ENCODE measurements around the gene SLC9A3. TPM values are rescaled to one million over a fixed set of nuclear protein-coding genes. Genes with fewer than 3 reads are reported as not detected.

The SLC9A3 gene
- total RNA-seq, 2 donors from 2014 or later: 78.1 to 170 TPM

DNA sequence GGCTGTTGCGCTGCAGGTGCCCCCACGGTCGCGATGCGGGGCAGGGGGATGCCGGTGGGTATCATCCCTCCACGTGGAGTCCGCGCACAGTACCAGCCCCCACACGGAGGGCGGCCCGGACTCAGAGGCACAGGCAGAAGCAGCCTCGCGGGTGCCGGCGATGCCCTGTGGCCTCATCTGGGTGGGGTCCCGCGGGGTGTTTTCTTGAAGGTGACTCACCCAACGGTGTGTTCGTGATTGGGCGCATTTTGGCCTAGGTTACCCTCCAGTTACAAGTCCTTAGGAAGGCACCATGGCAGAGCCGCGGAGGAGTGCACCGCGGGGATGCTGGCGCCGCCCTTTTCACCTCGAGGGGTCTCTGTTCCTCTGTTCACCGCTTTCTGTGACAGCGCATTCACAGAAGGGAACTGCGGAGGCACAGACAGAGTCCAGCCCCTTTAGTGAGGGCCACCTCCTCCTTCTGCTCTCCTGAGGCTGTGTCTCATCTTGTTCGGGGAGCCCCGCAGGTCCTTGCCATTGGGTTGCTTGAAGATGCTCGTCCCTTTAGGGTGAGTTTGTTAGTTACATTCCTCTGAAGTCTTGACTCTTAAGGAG is 102.9 kb downstream of the SLC9A3 start:
- intact Hi-C loops (cut with DNase I, micrococcal nuclease): no loop called here
- ATAC-seq (no peak), DNase-seq (no peak)

DNA sequence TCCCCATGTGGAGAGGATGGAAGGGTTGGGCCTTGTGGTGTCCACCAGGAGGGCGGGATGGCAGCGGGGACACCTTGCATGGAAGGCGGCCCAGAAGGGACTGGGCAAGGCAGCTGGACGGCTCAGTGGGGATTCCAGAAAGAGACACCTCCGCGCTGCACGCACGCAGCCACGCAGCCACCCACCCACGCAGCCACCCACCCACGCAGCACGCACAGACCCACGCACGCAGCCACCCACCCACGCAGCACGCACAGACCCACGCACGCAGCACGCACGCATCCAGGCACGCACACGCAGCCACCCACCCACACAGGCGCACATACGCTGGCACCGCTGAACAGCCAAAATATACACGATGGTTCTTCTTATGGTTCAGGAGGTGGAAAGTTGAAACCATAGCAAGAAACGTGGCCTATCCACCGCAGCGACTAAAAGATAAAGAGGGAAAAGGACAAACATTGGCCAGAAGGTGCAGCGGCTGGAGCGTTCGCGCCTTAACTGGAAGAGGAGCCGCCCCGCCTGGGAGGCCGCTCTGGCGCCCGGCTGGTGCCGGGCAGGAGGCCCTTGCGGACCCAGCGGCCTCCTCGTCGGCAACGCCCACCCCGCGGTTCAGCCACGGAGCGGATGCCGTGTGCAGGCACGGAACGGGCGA is 103.5 kb downstream of the SLC9A3 start:
- ATAC-seq (no peak), DNase-seq (no peak)
- intact Hi-C loops (cut with DNase I, micrococcal nuclease): no loop called here

Small RNA genes lying within 50 kb of the gene (microRNA-seq; reads per million reads assigned to microRNA genes)
- 0 reads per million in 2 donors for gene MIR4456

Other genes starting within 250 kb of the SLC9A3 start
- gene AHRR, start 202.7 kb downstream of the SLC9A3 start, total RNA-seq: 1 to 10 TPM; 1.6 to 3.3 TPM
- 10 to 100 TPM; 65.2 to 75.1 TPM for gene EXOC3, start 81.3 kb downstream of the SLC9A3 start, total RNA-seq
- gene CEP72, start 87.9 kb upstream of the SLC9A3 start, total RNA-seq: 1 to 10 TPM; 4.1 to 8.2 TPM
- 1 to 10 TPM; 3.9 to 6.3 TPM for gene TPPP, start 168.9 kb upstream of the SLC9A3 start, total RNA-seq

All from left colon (tissue), 2 donors.